Measurements from ENCODE around the gene RSBN1. TPM values are rescaled to one million over a fixed set of nuclear protein-coding genes. Genes with fewer than 3 reads are reported as not detected.

The RSBN1 gene
- total and polyA plus RNA-seq, 10 of the 15 experiments (the other 5 are each of a cell fraction or from before 2014, with no cell fraction given), result 2.9 to 26.8 (median 11.5) TPM

DNA sequence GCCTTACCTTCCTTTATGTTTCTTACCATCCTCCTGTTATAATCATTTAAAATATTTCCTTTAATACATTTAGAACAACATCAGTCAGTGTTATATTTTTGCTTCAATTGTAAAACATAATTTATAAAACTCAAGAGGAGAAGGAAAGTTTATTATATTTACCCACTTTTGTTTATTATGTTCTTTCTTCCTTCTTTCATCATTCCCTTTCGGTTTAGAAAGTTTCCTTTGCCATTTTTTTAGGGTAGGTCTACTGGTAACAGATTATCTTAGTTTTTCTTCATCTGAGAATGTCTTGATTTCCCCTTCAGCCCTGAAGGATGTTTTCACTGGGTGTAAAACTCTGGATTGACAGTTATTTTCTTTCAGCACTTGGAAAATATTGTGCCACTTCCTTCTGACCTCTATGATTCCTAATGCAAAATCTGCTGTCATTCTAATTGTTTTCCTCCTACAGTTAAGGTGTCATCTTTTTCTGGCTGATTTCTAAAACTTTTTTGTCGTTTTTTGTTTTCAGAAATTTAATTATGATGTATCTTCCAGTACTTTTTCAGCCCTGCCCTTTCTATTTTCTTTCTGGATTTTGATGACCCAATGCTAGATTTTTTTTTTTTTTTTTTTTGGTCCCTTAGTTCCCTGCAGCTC lies 34.2 kb upstream of the RSBN1 start:
- TSS peak; percentile 50 for BruUV-seq (replicated peaks)
- DNase-seq (ENCODE audit: low read depth, low spot score) (no peak), ATAC-seq (no peak), FAIRE-seq (no peak)
- ChIA-PET SMC1A (ENCODE audit: uncharacterized antibody, unreplicated experiment) (no interaction called here), POLR2A (interaction anchor here (0.7 kb wide), 1 partner anchor 129 kb away, joined by 5 read pairs; no protein-coding TSS in a partner anchor), CTCF (no interaction called here), RAD21 (ENCODE audit: unreplicated experiment) (no interaction called here)
- Histone ChIP-seq H3K79me2 (ENCODE audit: control insufficient read depth, insufficient read depth, low read length) (no peaks in the 10 kb centered on the region), H3K4me3 (no peak overlapping the region), H4K20me1 (ENCODE audit: control insufficient read depth, insufficient read depth) (no peaks in the 10 kb centered on the region), H3K36me3 (ENCODE audit: control insufficient read depth in 2 of 2, insufficient read depth in 2 of 2, low read length in 1 of 2) (peaks cover 0 to 9% of the 10 kb centered on the region in 2 experiments; a peak in 1 of 4 replicates), H2AFZ (ENCODE audit: control insufficient read depth, low read depth, low read length) (no peak overlapping the region), H3K9me3 (replicated peaks; ENCODE audit: control insufficient read depth, insufficient read depth, low read length) (peaks cover 4% of the 10 kb centered on the region; the same call in 2 of the 3 replicates), H3K4me2 (ENCODE audit: control insufficient read depth, insufficient read depth) (no peak overlapping the region), H3K27me3 (replicated peaks in 1 of 2; ENCODE audit: control insufficient read depth in 2 of 2, insufficient read depth in 2 of 2, low read length in 1 of 2) (no peaks in the 10 kb centered on the region), H3K4me1 (ENCODE audit: control insufficient read depth, insufficient read depth, low read length) (no peaks in the 10 kb centered on the region), H3K27ac (ENCODE audit: control insufficient read depth, insufficient read depth) (no peak overlapping the region), H3K9ac (ENCODE audit: control insufficient read depth, insufficient read depth, low read length) (no peak overlapping the region)
- 92% methylated on average over 2 of the region's 2 CpGs for WGBS (ENCODE audit: insufficient coverage, insufficient replicate concordance, low lambda C conversion rate, missing lambda C conversion rate)
- in situ Hi-C loops (cut with MboI) (no loop called here), intact Hi-C loops (cut with micrococcal nuclease; ENCODE audit: unreplicated experiment) (no loop called here)
- TF ChIP-seq NRF1 (conservative IDR thresholded peaks at IDR 0.05; ENCODE audit: low read depth, low read length), result no peak
- no peak for TF ChIP-seq RAD21 (IDR thresholded peaks at IDR 0.05; ENCODE audit: insufficient read depth, low read depth, low read length)
- TF ChIP-seq ZNF207 (IDR thresholded peaks at IDR 0.05; ENCODE audit: borderline replicate concordance), result no peak
- peak; percentile 77 for TF ChIP-seq NR2F1 (conservative IDR thresholded peaks at IDR 0.05)
- TF ChIP-seq, protein P1, sequence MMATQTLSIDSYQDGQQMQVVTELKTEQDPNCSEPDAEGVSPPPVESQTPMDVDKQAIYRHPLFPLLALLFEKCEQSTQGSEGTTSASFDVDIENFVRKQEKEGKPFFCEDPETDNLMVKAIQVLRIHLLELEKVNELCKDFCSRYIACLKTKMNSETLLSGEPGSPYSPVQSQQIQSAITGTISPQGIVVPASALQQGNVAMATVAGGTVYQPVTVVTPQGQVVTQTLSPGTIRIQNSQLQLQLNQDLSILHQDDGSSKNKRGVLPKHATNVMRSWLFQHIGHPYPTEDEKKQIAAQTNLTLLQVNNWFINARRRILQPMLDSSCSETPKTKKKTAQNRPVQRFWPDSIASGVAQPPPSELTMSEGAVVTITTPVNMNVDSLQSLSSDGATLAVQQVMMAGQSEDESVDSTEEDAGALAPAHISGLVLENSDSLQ (IDR thresholded peaks at IDR 0.05), result no peak
- TF ChIP-seq MEF2B (IDR thresholded peaks at IDR 0.05; ENCODE audit: partially characterized antibody, poor library complexity, severe bottlenecking), result no peak
- no peak for TF ChIP-seq HSF1 (IDR thresholded peaks at IDR 0.05; ENCODE audit: low read depth, low read length)
- peak; percentile 45; the same call in 1 of the 2 replicates for TF ChIP-seq CBX5 (IDR thresholded peaks at IDR 0.05; ENCODE audit: low read depth)
- TF ChIP-seq, protein P2, sequence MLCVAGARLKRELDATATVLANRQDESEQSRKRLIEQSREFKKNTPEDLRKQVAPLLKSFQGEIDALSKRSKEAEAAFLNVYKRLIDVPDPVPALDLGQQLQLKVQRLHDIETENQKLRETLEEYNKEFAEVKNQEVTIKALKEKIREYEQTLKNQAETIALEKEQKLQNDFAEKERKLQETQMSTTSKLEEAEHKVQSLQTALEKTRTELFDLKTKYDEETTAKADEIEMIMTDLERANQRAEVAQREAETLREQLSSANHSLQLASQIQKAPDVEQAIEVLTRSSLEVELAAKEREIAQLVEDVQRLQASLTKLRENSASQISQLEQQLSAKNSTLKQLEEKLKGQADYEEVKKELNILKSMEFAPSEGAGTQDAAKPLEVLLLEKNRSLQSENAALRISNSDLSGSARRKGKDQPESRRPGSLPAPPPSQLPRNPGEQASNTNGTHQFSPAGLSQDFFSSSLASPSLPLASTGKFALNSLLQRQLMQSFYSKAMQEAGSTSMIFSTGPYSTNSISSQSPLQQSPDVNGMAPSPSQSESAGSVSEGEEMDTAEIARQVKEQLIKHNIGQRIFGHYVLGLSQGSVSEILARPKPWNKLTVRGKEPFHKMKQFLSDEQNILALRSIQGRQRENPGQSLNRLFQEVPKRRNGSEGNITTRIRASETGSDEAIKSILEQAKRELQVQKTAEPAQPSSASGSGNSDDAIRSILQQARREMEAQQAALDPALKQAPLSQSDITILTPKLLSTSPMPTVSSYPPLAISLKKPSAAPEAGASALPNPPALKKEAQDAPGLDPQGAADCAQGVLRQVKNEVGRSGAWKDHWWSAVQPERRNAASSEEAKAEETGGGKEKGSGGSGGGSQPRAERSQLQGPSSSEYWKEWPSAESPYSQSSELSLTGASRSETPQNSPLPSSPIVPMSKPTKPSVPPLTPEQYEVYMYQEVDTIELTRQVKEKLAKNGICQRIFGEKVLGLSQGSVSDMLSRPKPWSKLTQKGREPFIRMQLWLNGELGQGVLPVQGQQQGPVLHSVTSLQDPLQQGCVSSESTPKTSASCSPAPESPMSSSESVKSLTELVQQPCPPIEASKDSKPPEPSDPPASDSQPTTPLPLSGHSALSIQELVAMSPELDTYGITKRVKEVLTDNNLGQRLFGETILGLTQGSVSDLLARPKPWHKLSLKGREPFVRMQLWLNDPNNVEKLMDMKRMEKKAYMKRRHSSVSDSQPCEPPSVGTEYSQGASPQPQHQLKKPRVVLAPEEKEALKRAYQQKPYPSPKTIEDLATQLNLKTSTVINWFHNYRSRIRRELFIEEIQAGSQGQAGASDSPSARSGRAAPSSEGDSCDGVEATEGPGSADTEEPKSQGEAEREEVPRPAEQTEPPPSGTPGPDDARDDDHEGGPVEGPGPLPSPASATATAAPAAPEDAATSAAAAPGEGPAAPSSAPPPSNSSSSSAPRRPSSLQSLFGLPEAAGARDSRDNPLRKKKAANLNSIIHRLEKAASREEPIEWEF (IDR thresholded peaks at IDR 0.05; ENCODE audit: insufficient replicate concordance, low read depth, low read length), result no peak
- TF ChIP-seq, protein P3, sequence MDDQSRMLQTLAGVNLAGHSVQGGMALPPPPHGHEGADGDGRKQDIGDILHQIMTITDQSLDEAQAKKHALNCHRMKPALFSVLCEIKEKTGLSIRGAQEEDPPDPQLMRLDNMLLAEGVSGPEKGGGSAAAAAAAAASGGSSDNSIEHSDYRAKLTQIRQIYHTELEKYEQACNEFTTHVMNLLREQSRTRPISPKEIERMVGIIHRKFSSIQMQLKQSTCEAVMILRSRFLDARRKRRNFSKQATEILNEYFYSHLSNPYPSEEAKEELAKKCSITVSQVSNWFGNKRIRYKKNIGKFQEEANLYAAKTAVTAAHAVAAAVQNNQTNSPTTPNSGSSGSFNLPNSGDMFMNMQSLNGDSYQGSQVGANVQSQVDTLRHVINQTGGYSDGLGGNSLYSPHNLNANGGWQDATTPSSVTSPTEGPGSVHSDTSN (IDR thresholded peaks at IDR 0.05; ENCODE audit: insufficient replicate concordance, low read depth, low read length), result no peak
- TF ChIP-seq JUND (IDR thresholded peaks at IDR 0.05; ENCODE audit: low read depth, low read length), result no peak
- TF ChIP-seq ZZZ3 (IDR thresholded peaks at IDR 0.05; ENCODE audit: control insufficient read depth, insufficient read length, low read depth), result no peak

Measured in GM12878 (cell line).